H1 (cell line): ENCODE measurements around the gene KRT3. TPM values are rescaled to one million over a fixed set of nuclear protein-coding genes. Genes with fewer than 3 reads are reported as not detected.

ENCODE experiments used
- CTCF ChIA-PET: fragments of 300-600 bp; sonication (Branson Sonifier 250); formaldehyde crosslinking; loops from one replicate; lab custom pipeline; 2021; ENCODE audit not compliant: partially characterized antibody; lab: Charles Lee
- POLR2A ChIA-PET: fragments of 300-600 bp; sonication (Branson Sonifier 250); formaldehyde crosslinking; loops from one replicate; lab custom pipeline; 2021; ENCODE audit warnings: inconsistent platforms; ENCODE audit not compliant: partially characterized antibody; lab: Charles Lee
- DNase-seq, 2 experiments: peaks; one replicate each; pipeline versions ENCODE4 v3.0.0 to v3.0.0-alpha.2; 2010 to 2022; ENCODE audit warnings: low spot score in 2 of 2, low read depth in 1 of 2, mixed read lengths in 1 of 2
- FAIRE-seq: peaks from 2 replicates; lab custom pipeline; 2011; peaks lifted over from hg19 to GRCh38; lab: Jason Lieb, UNC
- H2AFZ ChIP-seq: 2 replicates; pipeline ENCODE4 v1.8.1; 2012; ENCODE audit warnings: low read length, inconsistent platforms
- H2AK5ac ChIP-seq: 2 replicates; pipeline ENCODE4 v1.6.1; 2013; ENCODE audit warnings: low read depth, low read length
- H2BK120ac ChIP-seq: replicated peaks from 2 replicates; pipeline ENCODE3; 2013; ENCODE audit warnings: low read depth, low read length, inconsistent platforms
- H2BK12ac ChIP-seq: 2 replicates; pipeline ENCODE4 v1.6.1; 2013; ENCODE audit warnings: low read depth, low read length
- H2BK15ac ChIP-seq: 2 replicates; pipeline ENCODE4 v1.6.1; 2013; ENCODE audit warnings: low read length
- H2BK20ac ChIP-seq: 2 replicates; pipeline ENCODE4 v1.6.1; 2013; ENCODE audit warnings: low read length
- H2BK5ac ChIP-seq: 2 replicates; pipeline ENCODE4 v1.6.1; 2013; ENCODE audit warnings: low read depth, low read length
- H3K14ac ChIP-seq: 2 replicates; pipeline ENCODE4 v1.6.1; 2013; ENCODE audit warnings: inconsistent platforms; ENCODE audit not compliant: insufficient read length
- H3K18ac ChIP-seq: 2 replicates; pipeline ENCODE4 v1.6.1; 2013; ENCODE audit warnings: low read length; ENCODE audit errors: extremely low read depth
- H3K23ac ChIP-seq: 2 replicates; pipeline ENCODE4 v1.6.1; 2013; ENCODE audit warnings: inconsistent platforms; ENCODE audit not compliant: insufficient read length
- H3K23me2 ChIP-seq: 2 replicates; pipeline ENCODE4 v1.6.1; 2013; ENCODE audit warnings: low read depth, low read length
- H3K27ac ChIP-seq: 2 replicates; pipeline ENCODE4 v1.6.1; 2011; ENCODE audit warnings: low read depth, low read length, inconsistent platforms
- H3K27me3 ChIP-seq, 4 experiments: replicated peaks in 1 of 4; 1 replicate in 1 of 4; 2 replicates in 3 of 4; pipeline versions ENCODE4 v1.6.1 to v1.8.1; 2011 to 2013; ENCODE audit warnings: low read length in 3 of 4, mild to moderate bottlenecking in 3 of 4, inconsistent platforms in 2 of 4, mixed read lengths in 2 of 4, moderate library complexity in 1 of 4; ENCODE audit not compliant: control insufficient read depth in 3 of 4, insufficient read depth in 3 of 4; ENCODE audit errors: extremely low read depth in 1 of 4
- H3K36me3 ChIP-seq, 4 experiments: 2 replicates each; pipeline versions ENCODE4 v1.6.1 to v1.8.1; 2011 to 2013; ENCODE audit warnings: mild to moderate bottlenecking in 4 of 4, low read length in 3 of 4, moderate library complexity in 2 of 4, control low read depth in 1 of 4, inconsistent platforms in 1 of 4; ENCODE audit not compliant: insufficient read depth in 4 of 4, control insufficient read depth in 2 of 4
- H3K4ac ChIP-seq: replicated peaks from 2 replicates; pipeline ENCODE3; 2013; ENCODE audit warnings: low read length, low read depth, mixed read lengths, inconsistent platforms; ENCODE audit not compliant: insufficient read length
- H3K4me1 ChIP-seq, 4 experiments: replicated peaks in 1 of 4; 1 replicate in 1 of 4; 2 replicates in 3 of 4; pipeline versions ENCODE4 v1.6.1 to v1.8.1; 2011 to 2013; ENCODE audit warnings: low read length in 3 of 4, inconsistent platforms in 2 of 4, mixed read lengths in 1 of 4; ENCODE audit not compliant: insufficient read depth in 4 of 4, control insufficient read depth in 3 of 4
- H3K4me2 ChIP-seq, 2 experiments: 2 replicates each; pipeline versions ENCODE4 v1.6.1 to v1.8.1; 2011 to 2013; ENCODE audit warnings: low read depth in 2 of 2, low read length in 2 of 2, control low read depth in 1 of 2, inconsistent platforms in 1 of 2, mild to moderate bottlenecking in 1 of 2; ENCODE audit not compliant: insufficient read depth in 1 of 2
- H3K4me3 ChIP-seq, 4 experiments: fragments of 200-600, 300-600 bp in 1 of 4; sonication (generic), shearing (Covaris generic), sonication (Bioruptor Twin) in 1 of 4; 2 replicates each; pipeline versions ENCODE4 v1.5.1 to v1.8.1; 2011 to 2016; ENCODE audit warnings: low read length in 4 of 4, low read depth in 3 of 4, control low read depth in 2 of 4, inconsistent platforms in 2 of 4, mild to moderate bottlenecking in 2 of 4, mixed read lengths in 1 of 4, moderate library complexity in 1 of 4; ENCODE audit not compliant: insufficient read depth in 2 of 4; ENCODE audit errors: extremely low read depth in 1 of 4
- H3K56ac ChIP-seq: replicated peaks from 2 replicates; pipeline ENCODE3; 2013; ENCODE audit warnings: low read depth, mild to moderate bottlenecking, mixed read lengths, low read length, inconsistent platforms; ENCODE audit not compliant: insufficient read length
- H3K79me1 ChIP-seq: 2 replicates; pipeline ENCODE4 v1.6.1; 2013; ENCODE audit warnings: low read depth, low read length, control low read depth
- H3K79me2 ChIP-seq, 2 experiments: 2 replicates each; pipeline versions ENCODE4 v1.6.1 to v1.8.1; 2012 to 2013; ENCODE audit warnings: low read length in 2 of 2, mild to moderate bottlenecking in 2 of 2, inconsistent platforms in 1 of 2; ENCODE audit not compliant: insufficient read depth in 2 of 2, control insufficient read depth in 1 of 2
- H3K9ac ChIP-seq, 4 experiments: replicated peaks in 1 of 4; 1 replicate in 1 of 4; 2 replicates in 3 of 4; pipeline versions ENCODE4 v1.6.1 to v1.8.1; 2011 to 2013; ENCODE audit warnings: low read depth in 3 of 4, low read length in 3 of 4, control low read depth in 2 of 4, mild to moderate bottlenecking in 2 of 4, moderate library complexity in 2 of 4, inconsistent platforms in 1 of 4; ENCODE audit errors: extremely low read depth in 1 of 4
- H3K9me3 ChIP-seq, 2 experiments: 2 replicates each; pipeline versions ENCODE4 v1.6.1 to v1.8.1; 2012 to 2013; ENCODE audit warnings: mild to moderate bottlenecking in 2 of 2, moderate library complexity in 2 of 2, control low read depth in 1 of 2, inconsistent platforms in 1 of 2, low read depth in 1 of 2, low read length in 1 of 2, mixed read lengths in 1 of 2; ENCODE audit not compliant: insufficient read depth in 2 of 2
- H4K20me1 ChIP-seq, 2 experiments: replicated peaks in 1 of 2; 2 replicates each; pipeline versions ENCODE3 to v1.8.1; 2011 to 2013; ENCODE audit warnings: inconsistent platforms in 2 of 2, low read length in 2 of 2, mild to moderate bottlenecking in 1 of 2; ENCODE audit not compliant: insufficient read depth in 2 of 2, control insufficient read depth in 1 of 2
- H4K5ac ChIP-seq: 2 replicates; pipeline ENCODE4 v1.6.1; 2013; ENCODE audit warnings: low read length, low read depth, mixed read lengths, inconsistent platforms; ENCODE audit not compliant: insufficient read length
- H4K8ac ChIP-seq: 2 replicates; pipeline ENCODE4 v1.8.0; 2013; ENCODE audit warnings: mild to moderate bottlenecking, moderate library complexity, low read length, inconsistent platforms; ENCODE audit not compliant: insufficient read depth; ENCODE audit errors: extremely low read depth
- H4K91ac ChIP-seq: replicated peaks from 2 replicates; pipeline ENCODE3; 2013; ENCODE audit warnings: low read length, mixed read lengths, inconsistent platforms; ENCODE audit not compliant: insufficient read length
- BCL11A ChIP-seq, 2 experiments: IDR thresholded peaks; one replicate each; pipeline ENCODE4 v1.6.1; 2011; ENCODE audit warnings: low read depth in 2 of 2, low read length in 2 of 2, mild to moderate bottlenecking in 2 of 2
- CBX5 ChIP-seq: fragments of 300-800, 300-1000 bp; sonication (generic); IDR thresholded peaks from 2 replicates; pipeline ENCODE4 v1.7.1; 2016; ENCODE audit warnings: antibody characterized with exemption, low read length, low read depth
- EZH2 ChIP-seq: fragments of 200-600 bp; sonication (generic); IDR thresholded peaks from 2 replicates; pipeline ENCODE4 v1.7.1; 2012; ENCODE audit warnings: low read depth, mild to moderate bottlenecking, moderate library complexity, low read length, inconsistent platforms; ENCODE audit not compliant: severe bottlenecking
- MAFK ChIP-seq: IDR thresholded peaks from 2 replicates; pipeline ENCODE4 v1.6.1; 2012; ENCODE audit warnings: low read depth, mild to moderate bottlenecking, improper control_type of control experiment, low read length
- PHF8 ChIP-seq: fragments of 200-600 bp; sonication (generic); conservative IDR thresholded peaks from 2 replicates; pipeline ENCODE4 v1.7.1; 2012; ENCODE audit warnings: low read depth, mild to moderate bottlenecking, inconsistent platforms, low read length, moderate library complexity
- POLR2AphosphoS5 ChIP-seq: IDR thresholded peaks from 2 replicates; pipeline ENCODE4 v1.6.1; 2011; ENCODE audit warnings: low read depth, low read length
- RAD21 ChIP-seq, 2 experiments: IDR thresholded peaks in 1 of 2; conservative IDR thresholded peaks in 1 of 2; 2 replicates each; pipeline ENCODE4 v1.6.1; 2011; ENCODE audit warnings: low read depth in 2 of 2, low read length in 2 of 2, improper control_type of control experiment in 1 of 2, inconsistent platforms in 1 of 2, mild to moderate bottlenecking in 1 of 2, moderate library complexity in 1 of 2
- RBBP5 ChIP-seq: IDR thresholded peaks from 2 replicates; pipeline ENCODE4 v1.7.1; 2012; ENCODE audit warnings: low read depth, mild to moderate bottlenecking, inconsistent platforms, low read length, moderate library complexity, borderline replicate concordance
- RNF2 ChIP-seq: fragments of 200-900, 300-1000 bp; sonication (generic); IDR thresholded peaks from 2 replicates; pipeline ENCODE4 v1.7.1; 2016; ENCODE audit warnings: borderline replicate concordance, low read depth, mild to moderate bottlenecking, antibody characterized with exemption, low read length; ENCODE audit not compliant: poor library complexity, severe bottlenecking; ENCODE audit errors: missing control alignments
- SAP30 ChIP-seq: fragments of 300-600 bp; sonication (generic); IDR thresholded peaks from 2 replicates; pipeline ENCODE4 v1.7.1; 2012; ENCODE audit warnings: low read length, moderate library complexity, mild to moderate bottlenecking, inconsistent platforms; ENCODE audit not compliant: insufficient read depth, insufficient replicate concordance
- SRF ChIP-seq: IDR thresholded peaks from 2 replicates; pipeline ENCODE4 v1.6.1; 2011; ENCODE audit warnings: mild to moderate bottlenecking, low read depth, low read length, moderate library complexity
- TEAD4 ChIP-seq: IDR thresholded peaks from 2 replicates; pipeline ENCODE4 v1.6.1; 2012; ENCODE audit warnings: low read depth, low read length, inconsistent platforms, mixed read lengths
- WGBS, 2 experiments: shearing (Covaris generic) in 1 of 2; methylation state at CpG; one replicate each; pipeline versions ENCODE4 v1.1.6 to v1.1.7; 2013 to 2015; ENCODE audit warnings: low lambda C conversion rate in 2 of 2, mixed read lengths in 2 of 2, inconsistent platforms in 1 of 2, low coverage in 1 of 2, missing lambda C conversion rate in 1 of 2; ENCODE audit not compliant: insufficient replicate concordance in 2 of 2, insufficient coverage in 1 of 2, insufficient read length in 1 of 2; ENCODE audit errors: extremely low coverage in 1 of 2, missing lambda C conversion rate in 1 of 2; 5-methylcytosine and 5-hydroxymethylcytosine counted together
- polyA plus RNA-seq, 7 experiments: library from polyadenylated mRNA; depleted of rRNA in 3 of 7; stranded (reverse) in 5 of 7; unstranded in 2 of 7; fragments of >200 nt in 5 of 7; fragments of 200-250 nt in 2 of 7; gene quantifications; 1 replicate in 5 of 7; 2 replicates in 1 of 7; 4 replicates in 1 of 7; pipeline versions ENCODE4 v1.2.1 to v1.2.3, GENCODE V29; 2011 to 2013; ENCODE audit warnings: missing spikeins in 2 of 7, mixed read lengths in 2 of 7
- total RNA-seq: library from RNA; stranded (reverse); fragmentation: NEBNext Ultra II Directional; extraction: Animal tissue kit (Norgen Biotek cat#: 25700); gene quantifications from 2 replicates; pipeline ENCODE4 v1.2.1, GENCODE V29; 2021

The KRT3 gene
- total and polyA plus RNA-seq, 2 of the 8 experiments (the other 6 are each of a cell fraction or from before 2014, with no cell fraction given), result not detected

- 87% methylated on average over 6 of the region's 6 CpGs; no CpG with 5 or more reads in 1 of the 2 experiments for WGBS, 2 experiments
- no peaks in the 10 kb centered on the region for H3K36me3 ChIP-seq
- DNase-seq, result no peak
- H3K79me2 ChIP-seq, result no peaks in the 10 kb centered on the region
- no peak overlapping the region for H3K14ac ChIP-seq
- no peak overlapping the region for H3K18ac ChIP-seq
- ChIA-PET CTCF (interaction anchor here (1.0 to 2.2 kb wide), 8 partner anchors 8 to 193 kb away, joined by 3 to 6 read pairs (median 4); partner anchors contain the start of gene KRT76), POLR2A (interaction anchor here (1.1 kb wide), 1 partner anchor 14 kb away, joined by 3 read pairs; no protein-coding TSS in a partner anchor)
- H2BK20ac ChIP-seq, result no peak overlapping the region
- H4K91ac ChIP-seq, result no peak overlapping the region
- H3K4me3 ChIP-seq, result no peak overlapping the region
- no peak overlapping the region for H2BK12ac ChIP-seq
- no peak overlapping the region for H2AK5ac ChIP-seq
- no peak overlapping the region for H4K5ac ChIP-seq
- H3K27ac ChIP-seq, result no peak overlapping the region
- H3K27me3 ChIP-seq, result no peaks in the 10 kb centered on the region
- no peak overlapping the region for H2BK120ac ChIP-seq
- H2BK15ac ChIP-seq, result no peak overlapping the region
- FAIRE-seq, result no peak
- no peak overlapping the region for H3K9ac ChIP-seq
- no peak overlapping the region for H3K56ac ChIP-seq
- H2BK5ac ChIP-seq, result no peak overlapping the region
- no peak overlapping the region for H3K4ac ChIP-seq
- no peaks in the 10 kb centered on the region for H3K23me2 ChIP-seq
- H3K79me1 ChIP-seq, result no peaks in the 10 kb centered on the region
- no peak overlapping the region for H4K8ac ChIP-seq
- no peak overlapping the region for H2AFZ ChIP-seq
- H4K20me1 ChIP-seq, result no peaks in the 10 kb centered on the region
- H3K4me1 ChIP-seq, result no peaks in the 10 kb centered on the region
- H3K23ac ChIP-seq, result no peak overlapping the region
- H3K4me2 ChIP-seq, result no peak overlapping the region
- no peaks in the 10 kb centered on the region for H3K9me3 ChIP-seq
- TF ChIP-seq PHF8 (no peak), EZH2 (no peak), RAD21 (IDR thresholded peaks at IDR 0.05 in 1 of 2, conservative IDR thresholded peaks at IDR 0.05 in 1 of 2; ENCODE audit: low read depth in 2 of 2, low read length in 2 of 2) (no peak), POLR2AphosphoS5 (no peak), MAFK (no peak), BCL11A (IDR thresholded peaks at IDR 0.05; ENCODE audit: low read depth in 2 of 2, low read length in 2 of 2) (no peak), SAP30 (no peak), SRF (no peak), RBBP5 (no peak), RNF2 (no peak), CBX5 (no peak), TEAD4 (no peak)
Measured at GRCh38 chr12:52788192-52788875, 7.6 kb downstream of the KRT3 start.
